Posterior cingulate gyrus (tissue), 11 donors: ENCODE data around the gene LPA.
"Not testable (repeated sequence)": the region's sequence is repeated elsewhere in the genome, so short reads cannot be mapped to it uniquely, and the experiment has no call there.

Experiments used
- DNase-seq, 10 donors: peaks; one replicate each; pipeline versions ENCODE4 v3.0.0 to v3.0.0-alpha.2; 2020 to 2021; ENCODE audit warnings: mixed read lengths in 3 of 10
- intact Hi-C: fragments of 100-400 bp; cut with DNase I; formaldehyde crosslinking; loops from one replicate; pipeline ENCODE4 v1.15.1; 2023

The LPA gene, protein sequence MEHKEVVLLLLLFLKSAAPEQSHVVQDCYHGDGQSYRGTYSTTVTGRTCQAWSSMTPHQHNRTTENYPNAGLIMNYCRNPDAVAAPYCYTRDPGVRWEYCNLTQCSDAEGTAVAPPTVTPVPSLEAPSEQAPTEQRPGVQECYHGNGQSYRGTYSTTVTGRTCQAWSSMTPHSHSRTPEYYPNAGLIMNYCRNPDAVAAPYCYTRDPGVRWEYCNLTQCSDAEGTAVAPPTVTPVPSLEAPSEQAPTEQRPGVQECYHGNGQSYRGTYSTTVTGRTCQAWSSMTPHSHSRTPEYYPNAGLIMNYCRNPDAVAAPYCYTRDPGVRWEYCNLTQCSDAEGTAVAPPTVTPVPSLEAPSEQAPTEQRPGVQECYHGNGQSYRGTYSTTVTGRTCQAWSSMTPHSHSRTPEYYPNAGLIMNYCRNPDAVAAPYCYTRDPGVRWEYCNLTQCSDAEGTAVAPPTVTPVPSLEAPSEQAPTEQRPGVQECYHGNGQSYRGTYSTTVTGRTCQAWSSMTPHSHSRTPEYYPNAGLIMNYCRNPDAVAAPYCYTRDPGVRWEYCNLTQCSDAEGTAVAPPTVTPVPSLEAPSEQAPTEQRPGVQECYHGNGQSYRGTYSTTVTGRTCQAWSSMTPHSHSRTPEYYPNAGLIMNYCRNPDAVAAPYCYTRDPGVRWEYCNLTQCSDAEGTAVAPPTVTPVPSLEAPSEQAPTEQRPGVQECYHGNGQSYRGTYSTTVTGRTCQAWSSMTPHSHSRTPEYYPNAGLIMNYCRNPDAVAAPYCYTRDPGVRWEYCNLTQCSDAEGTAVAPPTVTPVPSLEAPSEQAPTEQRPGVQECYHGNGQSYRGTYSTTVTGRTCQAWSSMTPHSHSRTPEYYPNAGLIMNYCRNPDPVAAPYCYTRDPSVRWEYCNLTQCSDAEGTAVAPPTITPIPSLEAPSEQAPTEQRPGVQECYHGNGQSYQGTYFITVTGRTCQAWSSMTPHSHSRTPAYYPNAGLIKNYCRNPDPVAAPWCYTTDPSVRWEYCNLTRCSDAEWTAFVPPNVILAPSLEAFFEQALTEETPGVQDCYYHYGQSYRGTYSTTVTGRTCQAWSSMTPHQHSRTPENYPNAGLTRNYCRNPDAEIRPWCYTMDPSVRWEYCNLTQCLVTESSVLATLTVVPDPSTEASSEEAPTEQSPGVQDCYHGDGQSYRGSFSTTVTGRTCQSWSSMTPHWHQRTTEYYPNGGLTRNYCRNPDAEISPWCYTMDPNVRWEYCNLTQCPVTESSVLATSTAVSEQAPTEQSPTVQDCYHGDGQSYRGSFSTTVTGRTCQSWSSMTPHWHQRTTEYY (N-terminal part only)

GRCh38 chr6:160664198-160664597 lies at the start of gene LPA:
LPA (minus strand) TSS chr6:160664275; CDS start chr6:160664214, 61 bp downstream.
- intact Hi-C loops, DNase-seq: not testable (repeated sequence)

DNA sequence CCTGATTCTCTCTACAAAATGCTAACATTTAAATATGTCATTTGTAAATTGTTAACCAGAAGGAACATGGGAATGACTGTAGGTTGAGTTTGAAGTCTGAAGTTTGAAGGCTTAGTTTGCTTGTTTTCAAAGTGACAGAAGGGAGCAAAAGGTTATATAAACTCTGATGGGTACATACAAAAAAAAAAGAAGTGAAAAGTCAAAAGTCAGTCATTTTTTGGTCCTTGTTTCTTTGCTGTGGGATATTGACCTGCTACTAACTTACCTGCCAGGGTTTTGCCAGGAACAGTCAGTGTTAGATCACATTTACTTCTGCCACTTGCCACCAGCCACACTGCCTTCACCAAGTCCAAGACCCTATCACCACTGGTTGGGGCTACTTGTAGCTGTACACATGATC lies 44.9 kb upstream of the LPA start:
- DNase-seq, intact Hi-C loops: not testable (repeated sequence)

GRCh38 chr6:160704688-160705087 lies 40.6 kb upstream of the LPA start:
- intact Hi-C loops: not testable (repeated sequence)

DNA sequence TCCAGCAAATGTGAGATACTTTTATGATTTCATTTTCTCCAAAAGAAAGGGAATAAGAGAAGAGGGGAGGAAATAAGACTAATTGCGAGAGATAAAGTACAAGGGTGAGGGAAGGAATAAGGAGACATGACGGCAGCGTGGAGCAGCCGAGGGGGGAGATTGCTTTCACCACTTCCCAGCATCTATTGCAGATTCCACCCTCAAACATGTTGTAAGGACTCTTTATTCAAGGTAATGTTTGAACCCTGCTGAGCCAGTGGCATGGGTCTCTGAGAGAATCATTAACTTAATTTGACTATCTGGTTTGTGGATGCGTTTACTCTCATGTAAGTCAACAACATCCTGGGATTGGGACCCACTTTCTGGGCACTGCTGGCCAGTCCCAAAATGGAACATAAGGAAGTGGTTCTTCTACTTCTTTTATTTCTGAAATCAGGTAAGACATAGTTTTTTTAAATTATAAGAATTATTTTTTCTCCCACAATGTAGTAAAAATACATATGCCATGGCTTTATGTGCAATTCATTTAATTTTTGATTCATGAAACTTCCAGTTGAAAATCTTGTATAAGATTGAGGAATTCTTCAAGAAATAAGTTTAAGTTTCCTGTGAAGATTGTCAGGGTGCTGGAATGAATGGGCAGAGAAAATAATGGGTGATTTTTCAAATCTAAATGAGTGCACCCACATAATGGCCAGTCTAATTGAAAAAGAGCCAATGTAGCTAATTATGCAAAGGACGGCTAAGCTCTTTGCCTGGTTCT lies 38.0 kb upstream of the LPA start, which contains the start of gene PLG:
Gene PLG (plus strand): TSS at position 327 of the 763 bp plus-strand sequence. CDS start 61 bp downstream, at position 388.
- intact Hi-C loops, DNase-seq: not testable (repeated sequence)

More at GRCh38 chr6:160704688-160705087, 40.6 kb upstream of the LPA start:
- not testable (repeated sequence) for DNase-seq

DNA sequence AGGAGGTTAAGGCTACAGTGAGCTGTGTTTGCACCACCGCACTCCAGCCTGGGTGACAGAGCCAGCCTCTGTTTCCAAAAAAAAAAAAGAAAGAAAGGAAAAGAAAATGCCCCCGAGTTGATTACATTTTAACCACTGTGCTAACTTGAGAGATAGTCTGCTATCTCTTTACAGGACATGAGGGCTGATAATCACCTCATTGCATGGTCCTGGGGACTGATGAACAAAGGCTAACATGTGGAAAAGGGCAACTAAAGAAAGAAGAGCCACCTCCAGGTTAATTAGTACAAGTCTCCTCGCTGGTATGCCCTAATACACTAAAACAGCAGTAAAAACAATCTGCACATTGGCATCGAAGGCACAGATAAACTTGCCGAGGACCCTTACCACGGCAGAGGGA lies 33.8 kb upstream of the LPA start:
- intact Hi-C loops: no loop called here
- DNase-seq: no peak

DNA sequence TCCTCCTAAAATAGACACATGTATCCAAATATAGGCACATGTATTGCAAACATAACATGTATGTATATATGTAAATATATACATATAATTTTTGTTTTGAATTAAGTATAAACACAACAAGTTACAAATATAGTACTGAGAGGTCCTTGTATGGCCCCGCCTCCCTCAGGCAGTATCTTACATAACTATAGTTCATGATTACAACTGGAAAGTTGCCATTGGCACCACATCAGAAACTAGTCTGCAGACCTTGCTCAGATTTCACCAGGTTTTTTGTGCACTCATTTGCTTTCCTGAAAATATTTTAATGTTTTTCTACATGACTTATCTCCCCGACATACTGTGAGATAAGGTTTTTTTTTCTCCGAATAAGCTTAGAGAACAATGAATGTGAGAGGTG lies 32.8 kb upstream of the LPA start:
- DNase-seq, intact Hi-C loops: not testable (repeated sequence)

GRCh38 chr6:160695622-160696021 lies 31.5 kb upstream of the LPA start:
- DNase-seq, intact Hi-C loops: not testable (repeated sequence)

DNA sequence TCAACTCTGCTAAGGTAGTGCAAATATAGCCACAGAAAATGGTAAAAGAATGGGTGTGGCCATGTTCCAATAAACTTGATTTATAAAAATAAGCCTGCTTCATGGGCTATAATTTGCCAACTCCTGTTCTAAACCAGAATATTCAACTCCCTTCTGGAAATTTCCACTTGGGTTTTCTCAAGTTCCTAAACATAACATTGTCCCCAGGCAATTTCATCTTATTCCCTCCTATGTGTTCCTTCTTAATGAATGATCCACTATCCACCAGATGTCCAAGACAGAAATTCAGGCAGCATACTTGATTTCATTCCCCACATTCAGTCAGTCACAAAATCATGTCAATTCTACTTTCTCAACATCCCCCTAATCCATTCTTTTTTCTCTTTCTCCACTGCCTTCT lies 30.9 kb upstream of the LPA start:
- intact Hi-C loops: not testable (repeated sequence)

DNA sequence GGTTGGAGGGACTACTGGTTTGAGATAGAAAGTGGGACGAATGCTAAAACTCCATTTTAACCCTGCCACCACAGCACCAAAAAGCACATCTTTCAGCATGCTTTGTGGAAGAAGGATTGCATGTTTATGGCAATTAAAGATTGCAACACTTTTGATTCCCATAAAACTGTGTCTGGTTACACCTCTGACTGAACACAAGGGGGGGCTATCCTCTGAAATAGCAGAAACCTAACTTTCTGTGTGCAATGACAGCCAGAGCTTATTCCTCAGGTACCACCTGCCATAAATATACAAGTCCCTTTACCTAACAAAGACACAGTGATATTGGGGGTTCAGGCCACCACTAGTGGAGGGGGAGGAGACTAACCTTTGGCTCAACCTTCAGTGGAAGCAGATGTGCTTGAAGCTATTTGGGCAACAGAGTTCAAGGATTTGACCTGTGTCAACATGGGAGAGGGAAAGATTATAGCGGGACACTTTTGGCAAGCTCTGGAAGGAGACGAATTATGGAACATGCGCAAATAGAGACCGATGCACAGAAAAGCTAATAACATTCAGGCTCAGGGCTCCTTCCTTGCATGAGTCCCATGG lies 28.4 kb upstream of the LPA start:
- no peak for DNase-seq
- intact Hi-C loops: no loop called here

More for the DNA sequence above, 30.9 kb upstream of the LPA start:
- DNase-seq: not testable (repeated sequence)

DNA sequence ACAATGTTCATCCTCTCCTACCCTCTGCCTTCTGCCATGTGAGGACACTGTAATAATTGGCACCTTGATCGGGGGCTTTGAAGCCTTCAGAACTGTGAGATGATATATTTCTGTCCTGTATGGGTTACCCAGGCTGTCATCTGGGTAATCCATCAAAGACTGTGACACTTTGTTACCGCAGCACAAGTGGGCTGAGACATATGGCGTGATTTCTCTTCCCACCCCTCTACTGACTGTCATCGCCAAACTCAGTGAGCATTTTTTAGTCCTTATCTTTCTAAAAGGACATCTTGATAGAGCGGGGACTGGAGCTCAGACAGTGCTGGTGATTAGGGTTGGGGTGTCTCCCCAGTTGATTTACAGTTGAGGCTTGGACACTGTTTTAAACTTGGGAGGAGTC lies 27.5 kb upstream of the LPA start:
- intact Hi-C loops: no loop called here
- DNase-seq: no peak

DNA sequence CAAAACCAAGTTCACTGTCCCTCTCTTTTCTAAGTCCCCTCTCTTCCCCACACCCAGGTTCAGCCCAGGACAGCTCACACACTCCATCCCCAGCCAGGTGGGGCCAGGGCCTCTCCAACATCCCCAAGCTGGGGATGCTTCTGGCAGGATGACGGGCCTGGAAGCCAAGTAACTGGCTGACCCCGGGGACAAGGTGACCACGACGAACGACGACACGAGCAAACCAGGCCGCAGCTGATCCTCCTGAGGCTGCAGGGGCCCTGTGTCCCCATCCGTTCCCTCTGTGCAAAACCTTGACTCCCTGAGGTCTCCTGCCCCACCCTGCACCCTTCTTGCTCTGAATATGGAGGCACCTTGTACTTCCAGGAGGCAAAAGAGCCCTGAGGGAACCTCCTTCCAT lies 26.4 kb upstream of the LPA start:
- intact Hi-C loops: no loop called here
- DNase-seq: no peak

DNA sequence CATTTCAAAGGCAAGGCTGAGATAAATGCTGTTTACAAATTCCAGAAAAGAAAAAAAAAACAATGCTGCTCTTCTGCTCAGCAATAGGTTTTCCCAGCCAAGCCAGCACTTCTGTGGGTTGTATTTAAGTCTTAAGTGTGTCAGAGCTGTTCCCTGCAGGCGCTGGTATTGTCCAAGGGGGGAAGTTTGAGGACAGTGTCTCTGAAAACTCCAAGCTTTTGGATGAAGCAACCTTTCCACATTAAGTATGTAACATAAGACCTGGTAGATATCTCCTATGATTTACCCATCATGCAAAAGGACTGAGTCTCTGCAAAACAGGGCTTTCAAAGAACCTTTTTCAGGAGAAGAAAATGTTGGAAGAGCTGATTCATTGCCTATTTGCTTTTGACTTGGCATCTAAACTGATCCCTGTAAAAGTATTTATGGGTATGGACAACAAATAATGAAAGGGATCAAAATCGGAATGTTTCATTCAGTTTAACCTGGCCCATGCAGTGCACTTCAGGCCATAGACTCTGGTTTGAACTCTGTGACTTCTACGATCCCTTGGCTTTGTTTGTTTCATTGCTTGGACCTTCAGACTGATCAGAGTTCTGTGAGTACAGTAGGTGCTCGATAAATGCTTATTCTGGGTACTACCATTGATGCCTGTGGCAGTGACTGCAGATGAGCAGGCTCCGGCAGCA lies 21.8 kb upstream of the LPA start:
- no peak for DNase-seq
- intact Hi-C loops: no loop called here

- intact Hi-C loops, DNase-seq: not testable (repeated sequence)
Observed at GRCh38 chr6:160685101-160685761, 21.2 kb upstream of the LPA start.

DNA sequence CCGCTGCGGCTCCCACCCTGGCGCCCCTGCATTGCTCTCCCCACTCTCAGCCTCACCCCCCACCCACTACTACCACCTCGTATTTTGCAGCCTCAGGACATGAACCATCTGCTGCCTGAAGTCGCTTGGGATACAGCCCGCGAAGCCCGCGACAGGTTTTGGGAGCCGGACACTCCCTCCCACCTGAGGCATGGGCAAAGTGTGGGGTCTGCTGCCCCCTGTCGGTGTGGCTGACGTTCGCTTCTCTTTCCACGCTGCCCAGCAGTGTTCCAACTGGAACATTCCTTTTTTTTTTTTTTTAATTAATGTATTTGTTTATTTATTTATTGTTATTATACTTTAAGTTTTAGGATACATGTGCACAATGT lies 15.3 kb upstream of the LPA start:
- intact Hi-C loops: no loop called here

GRCh38 chr6:160678744-160679401 lies 14.8 kb upstream of the LPA start:
- no peak for DNase-seq
- intact Hi-C loops: no loop called here

More for the DNA sequence above, 15.3 kb upstream of the LPA start:
- no peak for DNase-seq

GRCh38 chr6:160678230-160678629 lies 14.2 kb upstream of the LPA start:
- DNase-seq: no peak
- intact Hi-C loops: no loop called here

DNA sequence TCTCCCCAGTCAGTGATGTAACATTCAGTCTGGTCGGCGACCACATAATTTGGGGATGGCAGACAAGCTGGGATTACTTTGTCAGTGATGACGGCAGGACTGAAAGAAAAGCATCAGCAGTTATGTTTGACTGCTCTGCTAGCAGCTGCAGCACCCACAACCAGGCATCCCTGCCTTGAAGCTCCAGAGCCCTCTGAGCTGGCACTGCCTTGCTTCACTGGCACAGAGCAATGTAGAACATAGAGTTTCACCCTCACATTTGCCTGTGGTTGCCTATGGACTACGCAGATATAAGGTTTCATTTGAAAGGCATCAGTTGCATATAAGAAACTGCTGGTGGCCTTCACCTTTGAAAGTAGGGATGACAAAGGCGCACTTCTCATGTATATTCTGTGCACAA lies 12.3 kb upstream of the LPA start:
- intact Hi-C loops, DNase-seq: not testable (repeated sequence)

GRCh38 chr6:160668589-160668988 lies 4.5 kb upstream of the LPA start:
- intact Hi-C loops: no loop called here
- no peak for DNase-seq
